Mononuclear cell (primary cell): ENCODE results near the gene CTSV. TPM values are rescaled to one million over a fixed set of nuclear protein-coding genes. Genes with fewer than 3 reads are reported as not detected.
"Not testable (repeated sequence)": the region's sequence is repeated elsewhere in the genome, so short reads cannot be mapped to it uniquely, and the experiment has no call there.

Experiments
- H3K27me3 ChIP-seq: 2 replicates; pipeline ENCODE4 v1.6.0; 2011; ENCODE audit warnings: low read length, control low read depth; ENCODE audit not compliant: insufficient read depth
- H3K4me1 ChIP-seq: 2 replicates; pipeline ENCODE4 v1.5.1; 2011; ENCODE audit warnings: mild to moderate bottlenecking, low read length, control low read depth; ENCODE audit not compliant: insufficient read depth
- H3K4me3 ChIP-seq: 2 replicates; pipeline ENCODE4 v1.5.1; 2011; ENCODE audit warnings: mild to moderate bottlenecking, low read length, moderate library complexity
- H3K9me3 ChIP-seq: 2 replicates; pipeline ENCODE4 v1.5.1; 2011; ENCODE audit warnings: low read depth, mild to moderate bottlenecking, control low read depth, low read length
- total RNA-seq: library from RNA; depleted of rRNA; stranded (reverse); fragments of >200 nt; gene quantifications from one replicate; pipeline ENCODE4 v1.2.3, GENCODE V29; 2012

Gene CTSV
- total RNA-seq, 1 donor = 0.10 TPM

- Histone ChIP-seq H3K27me3 (no peaks in the 10 kb centered on the region), H3K9me3 (no peaks in the 10 kb centered on the region), H3K4me1 (no peaks in the 10 kb centered on the region), H3K4me3 (no peak overlapping the region)
Measured at GRCh38 chr9:97059626-97060025, 20.7 kb upstream of the CTSV start.

DNA sequence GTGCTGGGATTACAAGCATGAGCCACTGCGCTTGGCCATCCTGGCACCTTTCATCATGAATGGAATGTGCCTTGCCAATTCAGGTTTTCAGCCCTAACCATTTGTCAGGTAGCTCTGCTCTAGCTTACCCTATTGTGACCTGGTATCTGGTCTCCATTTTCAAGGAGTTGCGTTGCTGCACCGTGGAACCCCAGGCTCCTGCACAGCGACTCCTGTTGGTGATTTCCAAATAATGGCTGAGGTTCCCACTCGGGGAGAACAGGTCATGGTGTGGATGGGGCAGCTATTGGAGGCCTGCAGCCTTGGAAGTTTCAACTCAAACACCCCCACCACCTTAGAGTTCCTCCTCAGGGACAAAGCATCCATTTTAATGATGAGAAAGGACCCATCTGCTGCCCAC lies 18.7 kb upstream of the CTSV start:
- Histone ChIP-seq H3K4me3 (no peak overlapping the region), H3K4me1 (no peaks in the 10 kb centered on the region), H3K27me3 (peaks cover 4% of the 10 kb centered on the region), H3K9me3 (no peaks in the 10 kb centered on the region)

GRCh38 chr9:97055891-97056290 lies 16.9 kb upstream of the CTSV start:
- not testable (repeated sequence) for H3K27me3 ChIP-seq, H3K4me1 ChIP-seq, H3K4me3 ChIP-seq, H3K9me3 ChIP-seq

- Histone ChIP-seq H3K4me1 (no peaks in the 10 kb centered on the region), H3K27me3 (peaks cover 7% of the 10 kb centered on the region)
Measured at GRCh38 chr9:97053717-97054116, 14.8 kb upstream of the CTSV start.

DNA sequence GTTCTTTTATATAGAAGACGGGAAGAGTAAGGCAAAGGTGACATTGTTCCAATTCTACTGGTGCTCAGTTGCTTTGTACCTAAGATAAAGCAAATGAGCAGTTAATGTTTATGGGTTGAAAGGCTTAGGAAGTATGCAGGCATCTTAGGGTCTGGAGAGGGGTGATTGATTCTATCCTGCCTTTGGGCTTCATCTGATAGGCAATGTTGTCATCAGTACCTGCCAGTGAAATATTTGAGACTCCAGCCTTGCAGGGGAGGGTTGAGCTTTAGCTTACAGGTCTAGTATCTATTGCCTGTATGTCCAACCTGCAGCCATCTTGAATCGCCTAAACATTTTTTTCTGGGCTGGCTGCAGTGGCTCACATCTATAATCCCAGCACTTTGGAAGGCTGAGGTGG lies 13.8 kb upstream of the CTSV start:
- no peaks in the 10 kb centered on the region for H3K9me3 ChIP-seq
- peaks cover 7% of the 10 kb centered on the region for H3K27me3 ChIP-seq
- H3K4me3 ChIP-seq = no peak overlapping the region
- H3K4me1 ChIP-seq = no peaks in the 10 kb centered on the region

More at GRCh38 chr9:97053717-97054116, 14.8 kb upstream of the CTSV start:
- H3K9me3 ChIP-seq = no peaks in the 10 kb centered on the region
- H3K4me3 ChIP-seq = no peak overlapping the region

DNA sequence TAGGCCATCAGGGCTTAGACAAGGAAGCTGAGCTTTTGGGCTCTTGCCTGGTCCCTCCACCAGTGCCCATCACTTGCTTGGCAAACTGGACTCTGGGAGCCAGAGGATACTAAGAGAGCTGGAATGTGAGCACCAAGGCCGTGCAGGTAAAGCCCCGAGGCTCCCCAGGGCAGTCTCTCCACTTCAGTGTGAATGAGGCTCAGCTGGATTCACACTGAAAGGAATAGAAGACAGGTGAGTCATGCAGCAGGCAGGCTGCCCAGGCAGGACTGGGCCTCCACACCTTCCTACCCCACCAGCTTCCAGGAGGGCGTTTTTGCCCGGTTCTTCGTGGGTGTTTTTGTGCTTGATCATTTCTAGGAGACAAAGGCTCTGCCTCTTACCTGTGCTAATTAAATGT lies 7.3 kb upstream of the CTSV start:
- peaks cover 2% of the 10 kb centered on the region for H3K27me3 ChIP-seq
- no peaks in the 10 kb centered on the region for H3K4me1 ChIP-seq

DNA sequence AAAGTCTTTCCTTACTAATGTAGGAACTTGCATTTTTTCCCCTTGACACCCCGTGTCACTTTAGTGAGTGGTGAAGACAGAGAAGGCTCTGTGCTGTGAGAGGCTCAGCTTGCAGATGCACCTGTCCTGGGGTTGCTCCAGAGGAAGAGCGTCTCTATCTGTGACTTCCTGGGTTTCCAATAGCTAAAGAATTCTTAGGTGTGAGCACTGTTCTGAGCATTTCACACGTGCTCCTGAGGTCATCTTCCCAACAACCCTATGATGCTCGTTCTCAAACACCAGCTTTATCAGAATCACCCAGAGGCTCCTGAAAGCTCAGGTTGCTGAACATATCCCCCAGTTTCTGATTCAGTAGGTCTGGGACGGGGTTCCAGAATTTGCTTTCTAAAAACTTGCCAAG lies 6.4 kb upstream of the CTSV start:
- no peaks in the 10 kb centered on the region for H3K9me3 ChIP-seq
- H3K4me3 ChIP-seq = no peak overlapping the region
- H3K4me1 ChIP-seq = no peaks in the 10 kb centered on the region
- peaks cover 7% of the 10 kb centered on the region for H3K27me3 ChIP-seq

More for the DNA sequence above, 7.3 kb upstream of the CTSV start:
- Histone ChIP-seq H3K9me3 (no peaks in the 10 kb centered on the region), H3K4me3 (no peak overlapping the region)

GRCh38 chr9:97041898-97042297 lies 3.0 kb upstream of the CTSV start:
- H3K9me3 ChIP-seq = no peaks in the 10 kb centered on the region
- H3K27me3 ChIP-seq = peaks cover 31% of the 10 kb centered on the region
- H3K4me3 ChIP-seq = no peak overlapping the region
- H3K4me1 ChIP-seq = peaks cover 13% of the 10 kb centered on the region

DNA sequence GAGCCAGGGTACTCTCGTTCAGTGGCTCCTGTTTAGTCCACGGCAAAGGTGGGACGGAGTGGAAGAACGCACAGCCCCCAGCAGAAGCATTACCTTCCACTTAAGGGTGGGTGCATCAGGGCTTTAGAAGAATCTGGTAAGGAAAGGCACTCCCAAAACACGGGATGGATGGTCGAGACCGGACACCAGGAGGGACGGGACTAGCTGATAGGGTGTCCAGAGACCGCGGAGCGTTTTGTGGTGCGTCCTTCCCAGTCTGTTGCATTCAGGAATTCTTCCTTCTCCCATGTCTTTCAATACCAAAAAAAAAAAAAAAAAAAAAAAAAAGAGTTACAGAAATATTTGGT lies 545 bp upstream of the CTSV start:
- Histone ChIP-seq H3K4me3 (peak overlapping the region; percentile 27), H3K27me3 (peaks cover 35% of the 10 kb centered on the region), H3K9me3 (no peaks in the 10 kb centered on the region), H3K4me1 (peaks cover 13% of the 10 kb centered on the region)

DNA sequence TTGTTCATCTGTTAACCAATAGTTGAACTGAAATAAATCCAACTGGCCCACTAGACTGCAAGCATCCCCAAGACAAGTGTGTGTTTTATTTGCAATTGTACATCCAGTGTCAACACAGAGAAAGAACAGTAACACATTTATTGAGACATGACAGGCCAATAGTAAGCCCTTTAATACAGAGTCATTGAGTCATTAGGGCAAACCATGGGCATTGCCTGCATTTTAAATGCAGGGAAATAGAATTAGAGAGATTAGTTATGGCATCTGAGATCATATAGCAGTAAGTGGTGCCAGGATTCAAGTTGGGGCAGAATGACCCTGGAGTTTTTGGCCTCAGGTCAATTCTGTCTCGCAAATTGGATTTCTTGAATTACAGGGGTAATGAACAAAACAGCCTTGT lies 15.4 kb downstream of the CTSV start:
- not testable (repeated sequence) for H3K4me1 ChIP-seq, H3K4me3 ChIP-seq, H3K27me3 ChIP-seq, H3K9me3 ChIP-seq

DNA sequence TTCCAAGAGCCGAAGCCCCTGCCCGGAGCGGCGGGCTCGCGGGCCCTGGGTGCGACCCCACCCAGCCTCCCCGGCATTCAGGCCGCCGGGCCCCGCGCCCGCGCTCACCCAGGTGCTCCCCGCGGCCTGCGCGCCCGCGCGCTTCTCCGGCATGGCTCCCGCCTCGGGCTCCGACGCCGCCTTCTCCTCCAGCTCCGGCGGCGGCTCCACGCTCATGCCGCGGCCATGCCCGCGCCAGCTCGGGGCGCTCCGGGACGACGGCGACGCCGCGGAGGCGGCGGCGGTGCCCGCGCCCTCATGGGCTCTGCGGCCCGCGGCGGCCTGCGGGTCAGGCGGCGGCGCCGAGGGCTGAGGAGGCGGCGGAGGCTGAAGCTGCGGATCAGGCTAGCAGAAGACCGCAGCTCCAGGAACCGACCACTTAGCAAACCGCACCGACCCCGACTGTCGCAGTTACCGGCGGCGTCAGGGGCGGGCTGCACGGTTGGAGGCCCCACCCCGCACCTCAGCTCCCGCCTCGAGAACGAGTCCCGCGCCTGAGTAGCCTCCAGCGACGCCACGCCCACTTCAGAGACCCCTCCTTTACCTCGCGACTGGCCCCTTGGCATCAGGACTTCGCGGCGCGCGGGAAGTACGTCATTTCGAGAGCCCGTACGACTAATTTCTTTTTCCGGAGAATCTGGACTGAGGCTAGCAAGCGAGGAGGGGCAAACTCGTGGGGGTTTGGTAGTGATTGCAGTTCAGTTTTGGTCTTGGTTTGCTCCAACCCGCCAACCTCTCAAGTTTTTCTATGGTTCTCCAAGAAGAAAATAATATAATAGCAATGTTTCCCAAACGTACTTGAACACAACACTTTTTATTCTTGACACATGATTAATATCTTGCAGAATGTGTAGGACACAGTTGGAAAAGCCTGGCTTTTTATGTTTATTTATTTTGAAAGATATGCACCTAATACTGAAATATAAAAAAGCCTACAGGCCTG lies 25.5 kb downstream of the CTSV start:
- H3K9me3 ChIP-seq, H3K27me3 ChIP-seq, H3K4me1 ChIP-seq: not testable (repeated sequence)
- peak overlapping the region; percentile 53 for H3K4me3 ChIP-seq

DNA sequence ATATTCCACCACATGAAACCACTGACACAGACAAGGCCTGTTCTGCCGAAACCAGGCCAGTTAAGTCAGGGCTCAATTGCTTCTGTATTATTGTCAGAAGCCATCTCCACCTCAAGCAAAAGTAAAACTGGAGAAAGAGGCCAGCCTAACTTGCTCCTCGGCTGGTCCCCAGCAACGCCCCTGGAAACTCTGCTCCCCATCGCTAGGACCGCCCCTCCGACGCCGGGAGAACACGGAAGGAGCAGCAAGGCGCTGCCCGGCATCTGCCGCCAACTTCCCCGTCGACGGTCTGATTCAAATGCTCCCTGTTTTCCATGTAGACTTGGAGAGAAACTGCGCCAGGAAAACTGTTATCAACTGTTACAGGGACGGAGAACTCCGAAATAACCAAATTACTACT lies 26.3 kb downstream of the CTSV start:
- not testable (repeated sequence) for H3K9me3 ChIP-seq, H3K4me1 ChIP-seq, H3K27me3 ChIP-seq
- peak overlapping the region; percentile 53 for H3K4me3 ChIP-seq

- not testable (repeated sequence) for H3K9me3 ChIP-seq
Measured at GRCh38 chr9:97002195-97002594, 36.7 kb downstream of the CTSV start.

GRCh38 chr9:97001338-97001737 lies 37.6 kb downstream of the CTSV start:
- H3K4me3 ChIP-seq = not testable (repeated sequence)

More at GRCh38 chr9:97002195-97002594, 36.7 kb downstream of the CTSV start:
- H3K4me1 ChIP-seq, H3K27me3 ChIP-seq, H3K4me3 ChIP-seq: not testable (repeated sequence)

DNA sequence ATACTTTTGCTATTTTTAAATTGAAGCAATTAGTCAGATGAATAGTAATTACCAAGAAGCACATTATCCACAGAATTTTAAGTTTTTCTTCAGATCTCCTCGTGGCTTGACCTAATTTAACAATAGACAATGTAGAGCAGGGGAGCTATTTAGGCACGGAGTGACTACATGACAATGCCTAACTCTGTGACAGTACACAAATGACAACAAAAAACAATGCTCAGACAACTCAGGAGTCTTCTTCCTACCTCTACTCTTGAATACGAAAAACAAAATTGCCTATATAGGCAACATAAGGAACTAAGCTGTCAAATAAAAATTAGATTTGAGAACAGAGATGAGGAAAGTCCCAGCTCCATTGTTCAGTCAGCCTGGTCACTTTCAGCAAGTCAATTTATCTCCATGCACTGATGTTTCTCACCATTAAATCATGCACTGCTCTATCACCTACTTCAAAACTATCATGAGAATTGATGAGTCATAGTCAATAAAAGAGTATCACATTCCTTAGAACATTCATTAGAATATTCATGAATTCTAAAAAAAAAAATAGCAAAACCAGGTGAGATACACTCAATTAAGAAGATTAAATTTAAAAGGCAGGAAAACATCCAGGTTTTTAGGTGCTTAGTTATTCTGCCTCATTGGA lies 38.7 kb downstream of the CTSV start:
- H3K27me3 ChIP-seq, H3K4me1 ChIP-seq, H3K9me3 ChIP-seq, H3K4me3 ChIP-seq: not testable (repeated sequence)

More at GRCh38 chr9:97001338-97001737, 37.6 kb downstream of the CTSV start:
- not testable (repeated sequence) for H3K27me3 ChIP-seq, H3K4me1 ChIP-seq, H3K9me3 ChIP-seq

DNA sequence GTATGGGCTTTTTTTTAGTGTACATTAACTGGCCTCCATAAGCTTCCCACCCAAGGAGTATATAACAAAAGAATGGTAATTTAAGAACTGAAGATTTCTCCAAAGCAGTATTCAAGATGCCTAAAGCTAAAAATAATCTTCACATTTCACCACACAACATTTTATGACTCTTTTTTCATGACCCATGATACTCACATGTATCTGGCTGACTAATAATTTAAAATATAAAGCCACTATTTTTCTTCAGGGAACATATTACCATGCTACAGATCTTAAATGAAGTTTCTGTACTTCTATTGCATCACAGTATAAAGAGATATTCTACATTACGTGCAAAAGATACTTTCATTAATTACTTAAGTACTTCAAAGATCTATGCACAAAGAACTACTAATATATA lies 39.2 kb downstream of the CTSV start:
- H3K9me3 ChIP-seq, H3K4me1 ChIP-seq, H3K27me3 ChIP-seq, H3K4me3 ChIP-seq: not testable (repeated sequence)
